HG03432 (cell line): ENCODE data around the gene LAMB4.

Source experiments
- ATAC-seq: cut with Tn5 transposase; IDR thresholded peaks from one replicate; pipeline ENCODE4 v1.9.1; 2021; ENCODE audit warnings: mild to moderate bottlenecking, moderate library complexity; ENCODE audit not compliant: unreplicated experiment

Gene LAMB4

GRCh38 chr7:108142675-108143259 lies 12.6 kb upstream of the LAMB4 start:
- ATAC-seq: no peak

- ATAC-seq: no peak
Observed at GRCh38 chr7:108142180-108142579, 12.0 kb upstream of the LAMB4 start.

DNA sequence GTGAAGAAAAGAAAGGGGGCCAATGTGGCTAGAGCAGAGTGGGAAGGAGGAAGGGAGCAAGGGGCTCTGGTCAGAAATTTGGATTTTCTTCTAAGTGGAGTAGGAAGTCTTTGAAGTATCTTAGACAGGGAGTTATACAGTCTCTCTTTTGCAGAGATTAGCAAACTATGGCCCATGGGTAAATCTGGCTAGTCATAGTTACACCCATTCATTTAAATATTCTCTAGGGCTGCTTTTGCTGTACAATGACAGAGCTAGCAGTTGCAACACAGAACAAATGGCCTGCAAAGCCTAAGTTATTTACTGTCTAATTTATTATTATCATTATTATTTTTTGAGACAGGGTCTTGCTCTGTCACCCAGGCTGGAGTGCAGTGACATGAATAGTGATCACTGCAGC lies 10.5 kb upstream of the LAMB4 start:
- ATAC-seq: no peak

GRCh38 chr7:108138911-108139310 lies 8.8 kb upstream of the LAMB4 start:
- no peak for ATAC-seq

DNA sequence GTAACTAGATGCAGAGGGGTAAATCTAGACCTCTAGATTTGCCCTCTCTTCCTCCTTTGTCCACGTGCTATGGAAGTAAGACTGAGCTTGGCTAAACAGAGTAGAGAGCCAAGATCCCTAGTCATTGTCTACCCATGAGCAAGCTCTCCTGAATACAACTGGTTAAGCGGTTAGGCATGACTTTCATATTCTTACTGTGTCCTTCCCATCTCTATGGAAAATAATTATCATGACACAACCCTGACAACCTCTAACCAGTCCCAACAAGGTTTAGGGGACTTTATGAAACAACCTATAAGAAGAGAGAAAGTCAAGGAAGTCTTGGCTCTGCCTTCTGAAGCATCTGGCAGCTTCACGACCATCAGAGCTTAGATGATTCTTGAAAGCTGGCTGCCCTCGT lies 7.8 kb upstream of the LAMB4 start:
- ATAC-seq: no peak

DNA sequence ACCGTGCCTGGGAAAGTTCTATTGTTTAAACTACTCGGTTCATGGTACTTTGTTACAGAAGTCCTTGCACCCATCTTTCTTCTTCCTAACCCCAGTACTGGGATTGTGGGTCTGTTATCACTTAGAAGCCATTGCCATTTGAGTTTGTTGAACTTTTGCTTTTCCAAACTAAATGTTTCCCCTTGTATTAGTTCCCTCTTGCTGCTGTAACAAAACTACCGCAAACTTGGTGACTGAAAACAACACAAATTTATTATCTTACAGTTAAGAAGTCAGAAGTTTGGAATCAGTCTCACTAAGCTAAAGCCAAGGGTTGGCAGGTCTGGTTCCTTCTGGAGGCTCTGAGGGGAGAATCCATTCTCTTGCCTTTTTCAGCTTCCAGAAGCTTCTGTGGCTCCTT lies 6.9 kb upstream of the LAMB4 start:
- ATAC-seq: no peak

- ATAC-seq: peak; percentile 26
Observed at GRCh38 chr7:108136191-108136688, 6.1 kb upstream of the LAMB4 start.

DNA sequence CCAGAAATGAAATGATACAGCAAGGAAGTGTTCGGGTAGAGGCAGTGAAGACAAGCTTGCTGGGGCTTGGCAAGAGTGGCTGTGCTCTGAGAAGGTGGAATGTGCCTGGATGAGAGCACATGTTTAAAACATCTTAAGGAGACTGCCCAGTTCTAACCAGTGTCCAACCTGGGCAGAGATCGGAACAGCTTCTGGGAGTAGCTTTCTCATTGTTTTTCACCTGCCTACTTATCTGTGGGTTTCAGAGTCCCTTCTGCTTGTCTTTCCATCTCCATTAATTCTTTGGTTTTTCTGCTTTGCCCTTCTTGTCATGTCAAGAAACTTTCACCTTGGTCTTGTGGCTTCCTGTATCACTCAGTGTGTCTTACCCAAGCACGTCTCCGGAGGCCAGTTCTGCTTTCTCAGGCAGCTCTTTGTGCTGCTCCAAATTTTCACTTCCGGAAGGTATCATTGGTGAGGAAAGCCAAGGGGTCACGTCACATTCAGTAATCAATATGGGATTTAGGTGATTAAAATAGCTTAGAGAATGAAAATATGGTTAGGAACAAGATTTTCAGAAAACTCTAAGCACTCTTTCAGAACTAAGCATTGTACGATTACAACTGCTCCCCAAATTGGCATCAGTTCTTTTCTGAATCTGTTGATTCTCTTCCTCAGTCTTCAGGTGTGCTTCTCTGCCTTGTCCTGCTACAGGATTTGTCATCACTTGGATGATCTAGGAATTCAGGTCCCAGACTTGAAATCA lies 5.5 kb upstream of the LAMB4 start:
- peak; percentile 98 for ATAC-seq

DNA sequence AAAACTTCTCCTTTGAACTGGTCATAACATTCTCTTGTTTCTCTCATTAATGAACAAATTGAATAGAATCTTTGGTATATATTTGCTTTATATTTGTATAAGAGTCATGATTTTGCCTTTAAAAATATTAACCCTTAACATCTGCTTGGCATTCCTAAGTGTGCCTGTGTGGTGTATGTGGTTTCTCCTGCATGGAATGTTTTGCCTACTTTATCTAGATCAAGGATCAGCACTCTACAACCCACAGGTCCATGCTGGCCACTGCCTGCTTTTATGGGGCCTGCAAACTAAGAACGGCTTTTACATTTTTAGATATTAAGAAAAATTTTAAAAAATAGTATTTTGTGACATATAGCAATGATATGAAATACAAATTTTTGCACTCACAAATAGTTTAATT lies 4.3 kb upstream of the LAMB4 start:
- no peak for ATAC-seq

DNA sequence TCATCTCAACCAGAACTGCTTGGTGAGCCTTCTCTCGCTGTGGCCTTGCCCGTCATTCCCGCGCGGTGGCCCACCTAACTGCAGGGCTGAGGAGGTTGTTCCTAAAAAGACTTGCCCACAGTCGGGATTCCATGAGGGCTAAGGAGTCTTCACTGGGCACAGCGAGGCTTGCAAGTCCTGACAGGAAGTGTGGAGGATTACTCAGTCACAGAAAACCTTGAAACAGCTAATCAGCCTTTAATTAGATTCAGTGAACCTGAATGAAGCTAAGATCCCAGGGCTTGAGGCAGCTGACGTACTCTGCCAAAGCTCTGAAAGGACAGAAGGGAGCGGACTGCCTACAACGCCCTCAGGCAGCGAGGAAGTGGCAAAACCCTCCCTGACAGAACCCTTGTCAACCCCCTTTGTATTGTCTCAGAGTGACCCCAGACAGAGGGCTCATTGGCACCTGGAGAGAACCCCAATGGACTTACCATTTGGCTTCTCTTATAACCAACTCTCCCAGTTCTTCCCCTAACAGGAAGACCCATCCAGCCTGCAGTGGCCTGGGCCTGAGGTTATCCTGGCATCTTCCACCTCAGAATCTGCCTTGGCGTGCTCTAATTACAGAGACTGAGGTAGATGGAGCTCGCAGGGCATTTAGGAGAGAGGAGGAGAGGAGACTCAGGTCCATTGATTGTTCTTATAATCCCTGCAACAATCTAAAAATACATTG lies 2.5 kb upstream of the LAMB4 start:
- ATAC-seq: no peak

DNA sequence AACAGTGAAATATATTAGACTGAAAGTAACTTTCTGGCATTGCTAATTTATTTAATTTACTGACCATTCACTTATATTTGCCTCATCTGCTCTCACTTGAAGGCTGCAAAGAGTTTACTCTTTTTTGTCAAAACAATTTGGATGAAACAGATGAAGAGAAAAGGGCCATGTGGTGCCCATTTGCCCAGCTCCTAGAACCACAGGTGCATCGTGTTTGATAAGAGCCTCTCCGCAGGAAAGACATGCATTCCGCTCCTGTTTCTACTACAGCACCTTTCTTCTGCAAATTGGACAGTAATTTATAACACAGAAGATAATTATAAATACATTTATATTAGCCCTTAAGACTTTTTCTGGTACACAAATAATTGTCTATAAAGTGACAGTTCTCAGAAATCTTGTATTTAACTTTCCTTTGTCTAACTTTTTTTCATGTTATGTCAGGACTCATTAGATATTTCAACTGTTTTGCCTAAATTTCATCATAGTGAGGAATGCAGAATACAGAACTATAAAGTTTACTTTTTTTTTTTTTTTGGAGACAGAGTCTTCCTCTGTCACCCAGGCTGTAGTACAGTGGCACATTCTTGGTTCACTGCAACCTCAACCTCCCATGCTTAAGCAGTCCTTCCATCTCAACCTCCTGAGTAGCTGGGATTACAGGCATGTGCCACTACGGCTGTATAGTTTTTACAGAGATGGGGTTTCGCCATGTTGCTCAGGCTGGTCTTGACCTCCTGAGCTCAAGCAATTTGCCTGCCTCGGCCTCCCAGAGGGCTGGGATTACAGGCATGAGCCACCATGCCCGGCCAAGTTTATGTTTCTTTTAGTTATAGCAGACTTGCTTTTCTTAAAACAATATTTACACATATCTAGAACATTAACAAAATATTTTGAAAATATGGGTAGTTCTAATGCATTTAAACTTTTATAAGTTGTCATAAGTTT lies 869 bp downstream of the LAMB4 start:
- no peak for ATAC-seq

DNA sequence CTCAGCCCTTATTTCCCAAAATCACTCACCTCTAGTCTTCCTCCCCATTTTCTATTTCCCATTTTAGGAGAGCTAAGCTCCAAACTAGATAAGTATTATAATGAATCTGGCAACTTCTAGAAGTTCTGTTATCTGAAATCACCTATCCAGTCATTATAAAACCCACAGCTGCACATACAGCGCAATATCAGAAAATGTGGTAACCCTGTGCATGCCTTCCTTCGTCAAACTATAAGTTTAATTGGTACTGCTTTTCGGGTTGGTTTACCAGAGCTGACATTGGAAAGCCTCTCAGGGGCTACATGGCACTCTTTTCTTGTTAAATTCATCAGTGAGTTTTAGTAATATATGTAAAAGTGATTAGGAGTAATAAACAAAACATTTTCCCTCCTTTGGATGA lies 1.6 kb downstream of the LAMB4 start:
- ATAC-seq: no peak

- no peak for ATAC-seq
Observed at GRCh38 chr7:108127461-108127860, 2.7 kb downstream of the LAMB4 start.

DNA sequence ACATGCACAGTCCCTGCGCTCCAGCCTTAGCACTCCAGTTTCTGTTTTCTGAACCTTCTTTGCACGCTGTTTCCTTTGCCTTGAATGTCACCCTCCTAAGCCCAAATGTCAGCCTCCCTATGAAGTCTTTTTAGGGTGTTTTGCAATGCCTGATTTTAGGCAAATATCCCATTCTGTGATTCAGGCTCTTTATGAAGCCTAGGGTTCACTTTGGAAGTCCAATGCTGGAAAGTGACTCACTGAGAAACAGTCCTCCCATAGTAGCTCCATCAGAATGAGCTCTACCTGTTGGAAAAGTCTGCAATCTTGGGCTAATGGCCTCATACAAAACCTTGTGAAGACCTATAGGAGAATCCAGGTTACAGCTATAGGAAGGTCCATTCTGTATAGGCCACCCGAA lies 5.3 kb downstream of the LAMB4 start:
- ATAC-seq: no peak

DNA sequence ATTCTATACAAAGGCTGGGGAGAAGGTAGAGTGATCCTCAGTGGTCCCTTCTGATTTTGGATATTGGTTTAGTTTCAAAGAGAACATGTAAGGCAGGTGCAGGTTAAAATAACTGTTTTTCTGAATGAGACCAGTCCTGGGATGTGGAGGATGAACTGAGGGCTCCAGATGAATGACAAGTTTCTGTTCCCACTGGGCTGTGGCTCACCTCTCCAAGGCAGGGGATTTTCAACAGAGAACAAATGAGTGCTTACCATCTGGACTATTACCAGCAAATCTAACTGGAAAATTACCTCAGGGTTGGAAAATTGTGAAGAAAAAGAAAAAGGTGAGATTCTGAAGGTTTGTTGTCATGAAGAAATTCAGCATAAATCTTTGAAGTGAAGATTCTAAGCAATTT lies 8.0 kb downstream of the LAMB4 start:
- no peak for ATAC-seq

GRCh38 chr7:108120933-108121332 lies 9.2 kb downstream of the LAMB4 start:
- no peak for ATAC-seq

GRCh38 chr7:108120196-108120595 lies 10.0 kb downstream of the LAMB4 start:
- no peak for ATAC-seq

GRCh38 chr7:108118959-108119358 lies 11.2 kb downstream of the LAMB4 start:
- no peak for ATAC-seq

- ATAC-seq: peak; percentile 85
Observed at GRCh38 chr7:108114117-108114841, 15.9 kb downstream of the LAMB4 start.

DNA sequence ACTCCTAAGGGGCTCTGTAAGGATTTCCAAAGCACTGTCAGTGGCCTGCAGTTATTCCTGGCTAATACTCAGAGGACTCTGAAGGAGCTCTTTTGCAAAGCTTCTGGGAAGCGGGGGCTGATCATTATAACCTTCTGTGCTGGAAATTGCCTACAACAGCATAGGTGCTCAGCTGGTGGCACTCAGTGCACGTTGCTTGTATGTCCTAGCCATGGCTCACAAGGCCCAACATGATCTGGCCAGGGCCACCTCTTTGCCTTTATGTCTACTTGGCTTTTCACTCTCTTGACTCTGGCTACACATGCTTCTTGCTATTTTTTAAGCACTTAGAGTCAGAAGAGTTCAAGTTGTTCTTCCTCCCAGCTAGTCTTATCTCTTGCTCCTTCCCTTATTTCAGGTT lies 17.5 kb downstream of the LAMB4 start:
- no peak for ATAC-seq
